ENCODE data around the gene DCAF11.

Gene DCAF11

DNA sequence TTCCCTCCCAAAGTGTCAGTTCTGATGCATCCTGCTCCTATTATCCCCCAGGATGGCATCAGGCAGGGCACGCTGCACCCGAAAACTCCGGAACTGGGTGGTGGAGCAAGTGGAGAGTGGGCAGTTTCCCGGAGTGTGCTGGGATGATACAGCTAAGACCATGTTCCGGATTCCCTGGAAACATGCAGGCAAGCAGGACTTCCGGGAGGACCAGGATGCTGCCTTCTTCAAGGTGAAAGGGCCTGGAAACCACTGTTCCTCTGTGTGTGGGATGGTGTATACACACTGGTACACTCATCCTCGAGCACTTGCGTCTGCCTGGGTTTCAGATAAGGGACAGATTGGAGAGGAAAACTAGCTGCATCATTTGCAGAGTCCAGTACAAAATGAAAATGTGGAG lies 47.5 kb downstream of the DCAF11 start:
- DNase-seq: no peak

DNA sequence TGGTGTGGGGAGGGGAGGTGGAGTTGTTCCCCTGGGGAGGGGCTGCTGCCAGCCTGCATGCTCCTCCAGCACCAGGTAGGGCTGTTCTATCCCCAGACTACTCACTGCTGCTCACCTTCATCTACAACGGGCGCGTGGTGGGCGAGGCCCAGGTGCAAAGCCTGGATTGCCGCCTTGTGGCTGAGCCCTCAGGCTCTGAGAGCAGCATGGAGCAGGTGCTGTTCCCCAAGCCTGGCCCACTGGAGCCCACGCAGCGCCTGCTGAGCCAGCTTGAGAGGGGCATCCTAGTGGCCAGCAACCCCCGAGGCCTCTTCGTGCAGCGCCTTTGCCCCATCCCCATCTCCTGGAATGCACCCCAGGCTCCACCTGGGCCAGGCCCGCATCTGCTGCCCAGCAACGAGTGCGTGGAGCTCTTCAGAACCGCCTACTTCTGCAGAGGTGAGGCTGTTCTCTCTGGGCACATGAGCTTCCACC lies 50.0 kb downstream of the DCAF11 start:
- no peak for DNase-seq

DNA sequence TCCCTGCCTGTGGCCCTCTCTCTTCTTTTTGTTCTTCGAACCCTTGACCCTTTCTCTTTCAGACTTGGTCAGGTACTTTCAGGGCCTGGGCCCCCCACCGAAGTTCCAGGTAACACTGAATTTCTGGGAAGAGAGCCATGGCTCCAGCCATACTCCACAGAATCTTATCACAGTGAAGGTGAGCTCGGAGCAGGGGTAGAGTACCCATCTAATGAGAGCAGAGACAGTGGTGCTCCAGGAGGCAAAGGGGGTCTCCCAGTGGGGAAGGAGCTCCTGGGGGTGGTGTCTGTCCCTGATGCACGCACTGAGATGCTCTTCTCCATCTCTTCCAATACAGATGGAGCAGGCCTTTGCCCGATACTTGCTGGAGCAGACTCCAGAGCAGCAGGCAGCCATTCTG lies 51.2 kb downstream of the DCAF11 start:
- no peak for DNase-seq

DNA sequence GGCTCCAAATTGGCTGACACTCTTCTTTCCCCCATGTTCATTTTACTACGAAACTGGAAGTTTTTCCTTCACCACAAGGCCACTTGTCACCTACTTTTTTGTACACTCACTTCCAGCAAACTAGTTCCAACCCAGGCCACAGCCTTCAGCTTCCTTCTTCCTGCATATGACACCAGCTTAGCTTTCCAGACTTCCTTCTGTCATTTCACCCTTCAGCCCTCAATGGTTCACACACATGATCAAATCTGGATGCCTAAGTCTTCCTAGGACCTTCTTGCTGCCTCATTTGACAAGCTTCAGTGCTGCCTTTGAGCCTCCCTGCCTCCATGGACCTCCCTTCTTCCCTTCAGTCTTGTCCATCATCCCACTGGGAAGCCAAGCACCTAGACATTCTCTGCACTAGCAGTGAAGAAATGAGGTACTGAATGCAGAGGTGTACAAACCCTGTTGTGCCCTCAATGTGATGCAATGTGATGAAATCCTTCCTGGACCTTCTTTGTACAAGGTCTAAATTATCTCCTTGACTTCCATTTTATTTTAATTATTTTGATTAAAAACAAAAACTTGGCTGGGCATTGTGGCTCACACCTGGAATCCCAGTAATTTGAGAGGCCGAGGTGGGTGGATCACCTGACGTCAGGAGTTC lies 53.0 kb downstream of the DCAF11 start:
- DNase-seq: no peak

DNA sequence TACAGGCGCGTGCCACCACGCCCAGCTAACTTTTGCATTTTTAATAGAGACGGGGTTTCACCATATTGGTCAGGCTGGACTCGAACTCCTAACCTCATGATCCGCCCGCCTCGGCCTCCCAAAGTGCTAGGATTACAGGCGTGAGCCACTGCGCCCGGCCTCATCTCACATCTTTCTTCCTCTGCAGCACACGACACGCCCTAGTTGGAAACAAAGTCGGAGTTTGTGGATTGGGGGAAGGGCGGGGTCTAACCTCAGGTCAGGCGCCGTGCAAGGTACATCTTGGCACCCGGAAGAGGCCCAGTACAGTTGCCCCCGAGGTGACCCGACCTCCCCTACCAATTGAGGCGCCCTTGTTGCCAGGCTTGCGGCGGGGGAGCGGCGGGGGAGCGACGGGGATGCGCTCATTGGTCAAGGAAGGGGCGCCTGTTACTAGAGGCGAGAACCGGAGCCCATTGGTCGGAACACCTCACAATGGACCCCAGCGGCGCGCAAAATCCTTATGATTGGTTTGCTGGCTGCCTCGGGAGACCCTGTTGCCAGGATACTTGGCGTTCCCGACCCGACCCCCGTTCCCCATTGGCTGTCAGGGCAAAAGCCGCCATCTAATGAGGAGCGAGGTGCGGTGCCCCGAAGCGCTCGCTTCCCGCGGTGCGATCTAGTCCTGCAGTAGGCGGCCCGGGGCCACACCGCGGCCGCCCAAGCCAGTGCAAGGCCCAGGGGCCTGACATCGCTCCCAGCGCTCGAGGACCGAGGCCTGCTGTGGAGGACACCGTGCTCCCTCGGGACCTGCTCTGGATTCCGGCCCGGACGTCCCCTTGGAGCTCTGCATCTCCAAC lies 57.1 kb downstream of the DCAF11 start, which contains the start of gene REC8:
REC8 (plus strand) TSS at position 659 of the 839 bp plus-strand sequence. CDS start 473 bp downstream, outside the sequence.
- DNase-seq: peak; percentile 95

DNA sequence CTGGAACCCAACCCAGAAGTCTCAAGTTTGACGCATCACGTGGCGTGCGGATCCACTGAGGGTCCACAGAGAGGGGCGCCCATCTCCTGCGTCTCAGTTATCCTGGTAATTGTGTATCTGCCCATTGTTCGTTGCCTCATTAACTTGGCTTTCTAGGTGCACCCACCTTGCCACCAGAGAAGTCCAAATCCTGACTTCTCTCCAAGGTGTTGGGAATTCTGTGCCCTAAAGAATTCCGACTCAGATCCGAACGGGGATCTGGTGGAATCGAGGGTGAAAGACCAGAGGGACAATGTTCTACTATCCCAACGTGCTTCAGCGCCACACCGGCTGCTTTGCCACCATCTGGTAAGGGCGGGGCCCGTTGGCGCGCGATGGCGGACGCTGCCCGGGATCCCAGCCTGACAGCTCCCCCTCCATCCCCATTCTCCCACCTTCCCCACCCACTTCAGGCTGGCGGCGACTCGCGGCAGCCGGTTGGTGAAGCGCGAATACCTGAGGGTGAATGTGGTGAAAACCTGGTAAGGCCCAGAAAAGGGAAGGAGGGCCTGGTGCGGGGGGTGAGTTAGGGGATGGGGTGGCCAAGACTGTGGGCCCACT lies 57.8 kb downstream of the DCAF11 start:
- DNase-seq: peak; percentile 3

DNA sequence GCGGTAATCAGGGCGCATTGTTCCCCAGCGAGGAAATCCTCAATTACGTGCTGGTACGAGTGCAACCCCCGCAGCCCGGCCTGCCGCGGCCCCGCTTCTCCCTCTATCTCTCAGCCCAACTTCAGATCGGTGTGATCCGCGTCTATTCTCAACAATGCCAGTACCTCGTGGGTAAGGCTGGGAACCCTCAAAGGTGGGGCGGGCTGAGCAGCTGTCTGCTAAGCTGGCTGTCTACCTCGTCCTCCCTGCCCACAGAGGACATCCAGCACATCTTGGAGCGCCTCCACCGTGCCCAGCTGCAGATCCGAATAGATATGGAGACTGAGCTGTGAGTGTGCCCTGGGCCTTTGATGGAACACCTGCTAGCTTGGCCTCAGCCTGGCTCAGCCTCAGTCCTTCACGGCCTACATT lies 58.3 kb downstream of the DCAF11 start:
- no peak for DNase-seq
